Epithelial cell of prostate (primary cell): ENCODE data around the gene DLG2.
"Not testable (repeated sequence)": the region's sequence is repeated elsewhere in the genome, so short reads cannot be mapped to it uniquely, and the experiment has no call there.

Experiments used
- DNase-seq: peaks from one replicate; pipeline ENCODE4 v3.0.0-alpha.2; 2011; ENCODE audit warnings: low read depth, low spot score
- H3K27ac ChIP-seq: fragments of 450-650 bp; 2 replicates; pipeline ENCODE4 v1.5.1; 2017; ENCODE audit warnings: mild to moderate bottlenecking

Gene DLG2

GRCh38 chr11:85355921-85356320, 271.2 kb downstream of the DLG2 start:
- H3K27ac ChIP-seq, result no peak overlapping the region
- DNase-seq, result no peak

GRCh38 chr11:85349539-85349938, 277.6 kb downstream of the DLG2 start:
- H3K27ac ChIP-seq, DNase-seq: not testable (repeated sequence)

GRCh38 chr11:85348945-85349344, 278.2 kb downstream of the DLG2 start:
- H3K27ac ChIP-seq, result no peak overlapping the region

GRCh38 chr11:85347291-85347690, 279.9 kb downstream of the DLG2 start:
- DNase-seq, result no peak
- H3K27ac ChIP-seq, result no peak overlapping the region

More at GRCh38 chr11:85348945-85349344, 278.2 kb downstream of the DLG2 start:
- DNase-seq, result no peak

- no peak overlapping the region for H3K27ac ChIP-seq
- DNase-seq, result no peak
Measured at GRCh38 chr11:85346484-85346883, 280.7 kb downstream of the DLG2 start.

- not testable (repeated sequence) for DNase-seq
Measured at GRCh38 chr11:85340846-85341245, 286.3 kb downstream of the DLG2 start.

GRCh38 chr11:85318573-85318972, 308.6 kb downstream of the DLG2 start:
- DNase-seq, result no peak

More at GRCh38 chr11:85340846-85341245, 286.3 kb downstream of the DLG2 start:
- not testable (repeated sequence) for H3K27ac ChIP-seq

GRCh38 chr11:85316967-85317366, 310.2 kb downstream of the DLG2 start:
- H3K27ac ChIP-seq, result no peak overlapping the region
- no peak for DNase-seq

More at GRCh38 chr11:85318573-85318972, 308.6 kb downstream of the DLG2 start:
- H3K27ac ChIP-seq, result no peak overlapping the region

- no peak for DNase-seq
Measured at GRCh38 chr11:85313741-85314140, 313.4 kb downstream of the DLG2 start.

GRCh38 chr11:85310479-85310878, 316.7 kb downstream of the DLG2 start:
- DNase-seq, result no peak
- H3K27ac ChIP-seq, result no peak overlapping the region

More at GRCh38 chr11:85313741-85314140, 313.4 kb downstream of the DLG2 start:
- no peak overlapping the region for H3K27ac ChIP-seq

- DNase-seq, result no peak
- H3K27ac ChIP-seq, result no peak overlapping the region
Measured at GRCh38 chr11:85307366-85307765, 319.8 kb downstream of the DLG2 start.

GRCh38 chr11:85301895-85302678, 325.1 kb downstream of the DLG2 start:
- no peak for DNase-seq
- no peak overlapping the region for H3K27ac ChIP-seq

- no peak for DNase-seq
Measured at GRCh38 chr11:85299258-85299942, 327.7 kb downstream of the DLG2 start.

GRCh38 chr11:85295694-85296271, 331.4 kb downstream of the DLG2 start:
- H3K27ac ChIP-seq, result no peak overlapping the region
- DNase-seq, result no peak

More at GRCh38 chr11:85299258-85299942, 327.7 kb downstream of the DLG2 start:
- H3K27ac ChIP-seq, result no peak overlapping the region

GRCh38 chr11:85281550-85281949, 345.6 kb downstream of the DLG2 start:
- DNase-seq, result no peak
- H3K27ac ChIP-seq, result no peak overlapping the region

- H3K27ac ChIP-seq, result no peak overlapping the region
- DNase-seq, result no peak
Measured at GRCh38 chr11:85279267-85279666, 347.9 kb downstream of the DLG2 start.

- no peak overlapping the region for H3K27ac ChIP-seq
- DNase-seq, result no peak
Measured at GRCh38 chr11:85277693-85278092, 349.5 kb downstream of the DLG2 start.

- H3K27ac ChIP-seq, result no peak overlapping the region
- no peak for DNase-seq
Measured at GRCh38 chr11:85276332-85276731, 350.8 kb downstream of the DLG2 start.

- not testable (repeated sequence) for DNase-seq, H3K27ac ChIP-seq
Measured at GRCh38 chr11:85270315-85270714, 356.8 kb downstream of the DLG2 start.

- DNase-seq, result no peak
- no peak overlapping the region for H3K27ac ChIP-seq
Measured at GRCh38 chr11:85269109-85269508, 358.0 kb downstream of the DLG2 start.

GRCh38 chr11:85266646-85267045, 360.5 kb downstream of the DLG2 start:
- no peak for DNase-seq

More at GRCh38 chr11:85266646-85267045, 360.5 kb downstream of the DLG2 start:
- no peak overlapping the region for H3K27ac ChIP-seq
